GM10266 (cell line): ENCODE data around the gene FOXI1.

ENCODE experiments used
- DNase-seq: peaks from one replicate; pipeline ENCODE4 v3.0.0; 2012; ENCODE audit errors: extremely low spot score
- TF ChIP-seq, protein P1 (sequence below): IDR thresholded peaks from 2 replicates; pipeline ENCODE4 v1.5.1; 2012; ENCODE audit warnings: mild to moderate bottlenecking, low read depth; ENCODE audit not compliant: control insufficient read depth, insufficient read depth; ENCODE audit errors: missing control alignments

The FOXI1 gene

DNA sequence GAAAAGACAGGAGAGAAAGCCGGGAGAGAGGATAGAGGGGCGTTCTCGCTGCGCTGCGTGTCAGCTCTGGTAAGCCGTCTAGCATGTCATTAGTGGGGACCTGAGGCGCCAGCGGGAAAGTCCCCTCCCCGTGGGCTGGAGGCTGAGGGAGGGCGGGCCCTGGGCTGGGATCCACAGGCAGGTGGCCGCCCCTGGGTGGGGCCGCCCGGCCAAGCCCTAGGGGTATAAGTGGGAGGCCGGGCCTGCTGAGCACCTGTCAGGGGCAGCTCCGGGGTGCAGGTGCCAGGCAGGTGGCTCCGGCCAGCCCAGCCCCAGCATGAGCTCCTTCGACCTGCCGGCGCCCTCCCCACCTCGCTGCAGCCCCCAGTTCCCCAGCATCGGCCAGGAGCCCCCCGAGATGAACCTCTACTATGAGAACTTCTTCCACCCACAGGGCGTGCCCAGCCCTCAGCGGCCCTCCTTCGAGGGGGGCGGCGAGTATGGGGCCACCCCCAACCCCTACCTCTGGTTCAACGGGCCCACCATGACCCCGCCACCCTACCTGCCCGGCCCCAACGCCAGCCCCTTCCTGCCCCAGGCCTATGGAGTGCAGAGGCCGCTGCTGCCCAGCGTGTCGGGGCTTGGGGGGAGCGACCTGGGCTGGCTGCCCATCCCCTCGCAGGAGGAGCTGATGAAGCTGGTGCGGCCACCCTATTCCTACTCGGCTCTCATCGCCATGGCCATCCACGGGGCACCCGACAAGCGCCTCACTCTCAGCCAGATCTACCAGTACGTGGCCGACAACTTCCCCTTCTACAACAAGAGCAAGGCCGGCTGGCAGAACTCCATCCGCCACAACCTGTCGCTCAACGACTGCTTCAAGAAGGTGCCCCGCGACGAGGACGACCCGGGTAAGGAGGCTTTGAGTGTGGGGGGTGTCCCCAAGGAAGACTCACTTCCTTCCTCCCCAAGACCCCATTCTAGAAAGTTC lies at the start of gene FOXI1:
FOXI1 (plus strand) TSS at position 256 of the 970 bp plus-strand sequence; CDS start at position 317, 61 bp downstream.
- no peak for DNase-seq
- TF ChIP-seq, protein P1, sequence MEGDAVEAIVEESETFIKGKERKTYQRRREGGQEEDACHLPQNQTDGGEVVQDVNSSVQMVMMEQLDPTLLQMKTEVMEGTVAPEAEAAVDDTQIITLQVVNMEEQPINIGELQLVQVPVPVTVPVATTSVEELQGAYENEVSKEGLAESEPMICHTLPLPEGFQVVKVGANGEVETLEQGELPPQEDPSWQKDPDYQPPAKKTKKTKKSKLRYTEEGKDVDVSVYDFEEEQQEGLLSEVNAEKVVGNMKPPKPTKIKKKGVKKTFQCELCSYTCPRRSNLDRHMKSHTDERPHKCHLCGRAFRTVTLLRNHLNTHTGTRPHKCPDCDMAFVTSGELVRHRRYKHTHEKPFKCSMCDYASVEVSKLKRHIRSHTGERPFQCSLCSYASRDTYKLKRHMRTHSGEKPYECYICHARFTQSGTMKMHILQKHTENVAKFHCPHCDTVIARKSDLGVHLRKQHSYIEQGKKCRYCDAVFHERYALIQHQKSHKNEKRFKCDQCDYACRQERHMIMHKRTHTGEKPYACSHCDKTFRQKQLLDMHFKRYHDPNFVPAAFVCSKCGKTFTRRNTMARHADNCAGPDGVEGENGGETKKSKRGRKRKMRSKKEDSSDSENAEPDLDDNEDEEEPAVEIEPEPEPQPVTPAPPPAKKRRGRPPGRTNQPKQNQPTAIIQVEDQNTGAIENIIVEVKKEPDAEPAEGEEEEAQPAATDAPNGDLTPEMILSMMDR, result no peak

DNA sequence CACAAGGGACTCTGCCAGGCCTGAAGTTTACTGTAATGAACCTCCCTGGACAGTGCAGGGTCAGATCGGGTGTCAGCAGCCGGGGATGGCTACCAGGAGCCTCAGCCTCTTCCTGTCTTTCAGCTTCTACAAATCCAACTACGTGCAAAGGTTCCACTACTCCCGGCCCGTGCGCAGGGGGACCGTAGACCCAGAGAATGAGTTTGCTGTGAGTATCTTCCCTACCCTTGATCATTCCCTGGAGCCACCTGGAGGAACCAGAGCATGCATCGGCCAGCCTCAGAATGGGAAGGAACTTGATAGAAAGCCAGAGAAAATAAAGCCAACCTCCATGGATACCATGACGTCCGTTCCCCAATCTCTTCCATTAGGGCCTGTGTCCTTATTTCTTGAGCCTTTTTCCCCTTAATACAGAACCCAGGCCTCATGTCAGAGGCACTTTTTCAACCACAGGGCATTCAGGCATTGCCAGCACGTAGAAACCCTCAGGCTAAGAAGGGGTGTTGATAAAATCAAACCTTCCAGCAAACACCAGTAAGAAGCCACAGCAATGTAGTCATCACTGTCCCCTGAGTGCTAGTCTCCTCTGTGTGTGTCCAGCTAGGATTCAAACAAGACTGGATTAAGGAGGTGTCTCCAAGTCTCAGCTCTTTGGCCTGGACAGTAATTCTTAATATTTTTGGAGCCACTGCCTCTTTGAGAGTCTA lies 49.0 kb upstream of the FOXI1 start:
- DNase-seq, result no peak
- TF ChIP-seq, protein P1, result no peak

DNA sequence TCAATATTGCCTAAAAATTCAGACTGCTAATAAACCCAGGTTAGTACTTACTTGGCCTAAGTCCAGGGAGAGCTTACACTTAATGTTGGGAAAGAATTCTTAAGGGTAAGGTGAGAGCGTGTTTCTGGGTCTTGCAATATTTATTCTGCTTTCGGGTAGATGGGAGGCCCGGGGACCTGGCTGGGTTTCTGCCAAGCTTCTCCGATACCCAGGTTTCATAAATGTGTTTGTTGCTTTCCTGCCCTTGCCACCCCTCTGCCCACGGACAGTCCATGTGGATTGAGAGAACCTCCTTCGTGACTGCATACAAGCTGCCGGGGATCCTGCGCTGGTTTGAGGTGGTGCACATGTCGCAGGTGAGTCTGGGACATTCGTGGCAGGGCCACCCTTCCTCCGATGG lies 48.4 kb upstream of the FOXI1 start:
- DNase-seq, result no peak
- TF ChIP-seq, protein P1, result no peak

DNA sequence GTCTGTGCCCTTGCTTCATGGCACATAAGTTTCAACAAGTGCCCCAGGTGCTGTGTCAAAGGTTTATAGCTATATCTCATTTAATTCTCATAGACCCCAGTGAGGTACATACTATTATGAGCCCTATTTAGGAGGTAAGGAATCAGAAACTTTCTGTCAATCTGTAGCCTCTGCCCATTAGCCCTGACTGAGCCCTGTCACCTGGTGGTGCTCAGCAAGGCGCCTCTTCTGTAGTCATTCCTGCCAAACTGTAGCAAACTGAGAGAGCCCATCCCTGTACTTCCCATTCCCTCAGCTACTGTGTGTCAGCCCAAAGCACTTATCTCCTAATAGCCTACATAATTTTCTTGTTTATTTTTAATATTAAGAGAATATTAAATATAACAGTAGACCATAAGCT lies 46.5 kb upstream of the FOXI1 start:
- TF ChIP-seq, protein P1, result no peak

DNA sequence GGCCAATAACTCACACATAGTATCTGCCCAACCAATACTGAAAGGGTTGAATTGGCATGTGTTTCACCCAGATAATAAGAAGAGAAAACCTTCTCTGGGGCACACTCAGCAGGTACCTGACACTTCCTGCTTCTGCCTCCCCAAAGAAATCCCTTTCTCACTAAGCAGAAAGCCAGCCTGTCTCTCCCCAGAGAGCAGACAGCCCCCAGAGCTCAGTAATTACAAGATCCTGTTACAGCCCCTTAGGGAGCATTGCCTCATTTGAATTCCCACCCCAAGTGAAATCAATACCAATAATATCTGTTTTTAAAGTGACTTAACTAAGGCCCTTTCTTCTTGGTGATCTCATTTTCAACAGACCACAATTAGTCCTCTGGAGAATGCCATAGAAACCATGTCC lies 38.5 kb upstream of the FOXI1 start:
- TF ChIP-seq, protein P1, result no peak
- peak; percentile 14 for DNase-seq

More for the DNA sequence above, 46.5 kb upstream of the FOXI1 start:
- no peak for DNase-seq

DNA sequence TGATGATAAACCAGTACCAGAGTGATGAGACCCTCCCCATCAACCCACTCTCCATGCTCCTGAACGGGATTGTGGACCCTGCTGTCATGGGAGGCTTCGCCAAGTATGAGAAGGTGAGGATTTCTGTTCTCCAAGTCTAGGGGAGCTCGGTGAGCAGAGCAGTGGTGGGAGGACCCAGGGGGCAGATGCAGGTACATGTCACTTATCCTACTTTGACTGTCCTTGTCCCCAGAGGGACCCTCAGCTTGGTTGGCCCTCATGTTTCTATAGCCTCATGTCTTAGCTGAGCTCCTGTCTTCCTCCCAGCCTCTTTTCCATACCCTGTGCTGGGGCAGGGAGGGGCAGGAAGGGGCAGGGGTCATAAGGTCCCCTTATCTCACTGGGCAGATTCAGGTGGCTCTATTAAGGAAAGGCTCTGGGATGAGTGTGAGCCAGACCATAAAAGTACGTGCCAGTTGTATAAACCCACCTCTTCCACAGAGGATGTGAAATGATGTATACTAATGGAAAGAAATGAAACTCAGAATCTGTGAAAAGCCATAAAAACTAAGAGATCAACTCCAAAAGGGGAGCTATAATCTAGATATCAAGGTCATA lies 38.0 kb upstream of the FOXI1 start:
- TF ChIP-seq, protein P1, result no peak

More for the DNA sequence above, 38.0 kb upstream of the FOXI1 start:
- no peak for DNase-seq
